GM19468 (cell line): ENCODE measurements around the gene ID2.

Source experiments
- ATAC-seq: cut with Tn5 transposase; IDR thresholded peaks from one replicate; pipeline ENCODE4 v1.9.1; 2021; ENCODE audit warnings: mild to moderate bottlenecking, moderate library complexity, moderate number of reproducible peaks; ENCODE audit not compliant: unreplicated experiment; ENCODE audit errors: extremely low read depth

ID2 gene

DNA sequence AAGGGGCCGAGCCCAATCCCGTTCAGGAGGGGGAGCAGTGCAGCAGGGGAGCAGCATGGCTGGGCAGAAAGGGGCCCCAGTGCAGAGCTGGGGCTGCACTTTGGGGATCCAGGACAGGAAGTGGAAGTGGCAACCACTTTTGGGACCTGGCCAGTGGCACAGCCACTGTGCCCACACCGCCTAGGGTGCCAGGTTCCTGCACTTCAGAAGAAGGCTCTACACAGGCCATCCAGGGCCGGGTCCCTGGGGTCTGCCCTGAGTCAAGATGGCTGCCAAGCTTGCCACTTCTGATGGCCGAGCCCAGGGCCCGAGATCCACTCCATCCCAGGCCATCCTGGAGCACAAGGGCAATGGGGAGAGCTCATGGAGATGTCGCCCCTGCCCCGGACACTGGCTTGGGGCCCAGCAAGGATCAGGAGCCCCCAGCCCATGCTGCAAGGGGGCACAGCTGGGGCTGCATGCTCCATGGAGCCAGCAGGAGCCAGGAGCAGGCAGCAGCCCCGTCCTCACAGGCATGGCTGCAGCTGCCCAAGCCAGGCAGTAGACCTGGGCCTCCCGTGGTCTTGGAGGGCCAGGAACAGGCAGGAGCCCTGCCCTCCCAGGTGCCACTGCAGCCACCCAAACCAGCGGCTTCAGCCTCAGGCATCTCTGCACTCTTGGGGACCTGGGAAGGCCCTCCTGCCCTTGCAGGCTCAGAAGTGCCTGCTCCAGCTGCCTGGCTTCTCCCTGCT is 35.0 kb upstream of the ID2 start:
- no peak for ATAC-seq

DNA sequence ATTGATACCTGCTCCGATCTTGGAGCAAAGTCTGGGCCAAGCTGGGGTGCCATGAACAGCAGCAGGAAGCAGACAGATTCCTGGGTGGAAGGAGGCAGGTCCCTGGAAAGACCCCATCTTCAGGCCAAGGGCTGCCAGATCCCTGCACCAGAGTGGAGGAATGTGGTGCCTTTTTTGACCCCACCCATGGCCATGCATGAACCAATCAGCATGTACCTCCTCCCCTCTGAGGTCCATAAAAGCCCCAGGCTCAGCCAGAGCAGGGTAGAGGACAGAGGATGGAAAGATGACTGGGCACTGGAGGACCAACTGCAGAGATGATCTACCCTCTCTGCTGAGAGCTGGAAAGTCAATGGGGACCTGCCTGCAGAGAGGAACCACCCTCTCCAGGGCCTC is 34.4 kb upstream of the ID2 start:
- no peak for ATAC-seq

- no peak for ATAC-seq
These were observed 33.2 kb upstream of the ID2 start for GRCh38 chr2:8648441-8649213.

- no peak for ATAC-seq
These were observed 32.1 kb upstream of the ID2 start for GRCh38 chr2:8649718-8650117.

DNA sequence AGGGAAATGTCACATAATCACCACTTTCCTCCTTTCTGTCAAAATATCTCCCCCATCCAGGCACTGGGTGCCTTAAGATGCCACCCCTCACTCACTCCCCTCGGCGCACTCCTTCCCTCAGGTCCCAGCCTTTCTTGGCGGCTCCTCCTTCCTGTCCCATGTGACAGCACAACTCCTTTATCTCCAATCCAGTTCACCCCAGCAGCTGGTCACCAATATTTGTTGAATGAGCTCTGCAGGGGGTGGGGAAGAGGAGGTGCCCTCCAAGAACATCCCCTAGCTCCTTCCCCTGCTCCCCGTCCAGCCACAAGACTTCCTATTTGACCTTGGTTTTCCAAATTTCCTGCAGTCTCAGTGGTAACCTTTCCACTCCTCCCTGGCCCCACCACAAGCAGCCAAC is 31.6 kb upstream of the ID2 start:
- ATAC-seq = no peak

DNA sequence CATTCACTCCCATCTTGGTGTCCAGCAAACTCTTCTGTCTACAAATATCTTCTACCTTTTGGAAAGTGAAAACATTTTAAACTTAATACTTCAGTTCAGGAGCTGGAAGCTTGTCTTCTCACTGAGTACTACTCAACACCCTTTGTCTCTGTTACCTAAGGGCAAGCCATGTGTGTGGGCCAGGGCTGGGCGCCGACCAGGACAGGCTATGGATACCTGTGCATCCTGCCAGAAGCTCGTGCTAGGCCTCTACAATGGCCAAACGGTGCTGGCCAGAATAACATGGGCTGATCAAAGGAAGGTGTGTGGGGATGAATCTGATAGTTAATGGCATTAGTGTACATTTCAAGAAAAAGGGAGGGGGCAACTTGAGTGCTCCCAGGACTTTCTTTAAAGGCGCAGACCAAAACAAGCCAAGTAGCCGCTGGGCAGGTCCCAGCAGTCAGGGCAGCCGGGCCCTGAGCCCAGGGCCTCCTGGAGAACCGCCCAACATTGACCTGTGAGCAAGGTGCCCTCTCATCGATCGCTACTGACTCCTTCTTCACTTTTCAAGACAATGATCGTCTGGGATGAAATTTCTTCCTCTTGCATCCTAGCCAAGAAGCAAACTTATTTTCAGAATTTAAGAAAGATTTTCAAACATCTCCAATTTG is 29.0 kb upstream of the ID2 start:
- no peak for ATAC-seq

DNA sequence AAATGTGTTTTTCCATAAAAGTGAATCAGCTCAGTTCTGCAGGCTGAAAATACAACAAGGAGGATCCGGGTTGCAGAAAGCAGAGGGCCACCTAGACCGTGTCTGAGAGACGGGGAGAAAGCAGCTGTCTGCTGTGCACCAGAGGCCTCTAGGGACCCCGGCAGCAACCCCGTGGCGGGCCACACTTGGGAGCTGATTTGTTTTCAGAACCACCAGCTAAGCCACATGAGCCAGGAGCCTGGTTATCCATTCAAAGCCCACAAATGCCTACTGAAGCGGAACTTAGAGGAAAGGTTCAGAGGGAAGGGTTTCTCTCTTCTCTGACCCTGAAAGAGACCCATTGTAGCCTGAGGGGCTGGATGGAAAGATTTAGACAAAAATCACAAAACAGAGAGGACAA is 28.4 kb upstream of the ID2 start:
- ATAC-seq = no peak

DNA sequence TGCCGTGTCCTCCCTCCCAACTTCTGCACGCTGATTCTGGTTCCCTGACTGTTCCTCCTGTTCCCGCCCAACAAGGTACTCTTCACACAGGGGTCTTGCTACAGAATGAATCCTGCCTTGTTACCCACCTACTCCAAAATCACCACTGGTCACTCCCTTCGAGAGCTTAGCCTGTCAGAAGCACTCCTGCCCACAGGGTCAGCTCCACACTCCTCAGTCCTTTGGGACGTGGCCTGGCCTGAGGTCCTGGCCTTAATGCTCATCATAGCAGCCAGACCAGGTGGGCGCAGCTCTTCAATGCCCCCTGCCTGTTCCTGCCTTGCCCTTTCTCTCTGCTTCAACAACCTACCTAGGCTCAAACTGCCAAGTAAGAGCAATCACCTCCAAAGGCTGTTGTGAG is 27.8 kb upstream of the ID2 start:
- ATAC-seq = no peak

GRCh38 chr2:8654483-8654882 is 27.4 kb upstream of the ID2 start:
- no peak for ATAC-seq

- no peak for ATAC-seq
These were observed 25.7 kb upstream of the ID2 start for GRCh38 chr2:8656160-8656641.

GRCh38 chr2:8656811-8657210 is 25.0 kb upstream of the ID2 start:
- no peak for ATAC-seq

GRCh38 chr2:8657423-8658062 is 24.3 kb upstream of the ID2 start:
- no peak for ATAC-seq

- ATAC-seq = no peak
These were observed 23.6 kb upstream of the ID2 start for GRCh38 chr2:8658064-8658862.

- no peak for ATAC-seq
These were observed 22.6 kb upstream of the ID2 start for GRCh38 chr2:8659092-8659734.

DNA sequence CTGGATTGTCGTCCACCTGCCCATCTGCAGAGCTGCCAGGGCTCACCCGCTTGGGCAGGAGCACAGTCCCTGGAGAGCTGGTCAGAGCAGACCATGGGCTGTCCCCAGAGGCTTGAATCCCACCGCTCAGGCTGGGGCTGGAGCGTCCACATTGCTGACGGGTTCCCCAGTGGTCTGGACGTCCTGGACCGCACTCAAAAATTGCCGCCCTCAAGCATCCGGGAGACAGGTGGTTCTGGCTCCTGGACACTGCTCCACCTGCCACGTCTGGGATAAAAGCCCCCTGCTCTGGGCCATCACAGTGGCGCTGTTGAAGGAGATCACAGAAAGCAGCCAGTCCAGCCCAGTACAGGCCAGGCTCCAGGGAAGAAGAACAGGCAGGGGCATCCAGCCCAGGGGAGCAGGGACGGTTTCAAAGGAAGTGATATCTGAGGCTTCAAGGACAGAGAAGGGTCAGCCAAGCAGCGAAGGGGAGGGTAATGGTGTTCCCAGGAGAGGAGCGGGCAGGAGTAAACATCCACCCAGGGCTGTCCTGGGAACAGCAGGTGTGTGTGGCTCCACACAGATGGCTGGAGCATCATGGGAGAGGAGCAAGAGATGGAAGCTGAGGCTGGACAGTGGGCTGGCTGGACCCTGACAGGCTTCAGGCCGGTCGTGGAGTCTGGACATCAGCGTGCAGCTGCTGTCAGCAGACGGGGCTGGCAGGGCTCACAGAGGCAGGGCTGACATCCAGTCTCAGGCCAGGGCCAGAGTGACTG is 21.9 kb upstream of the ID2 start:
- ATAC-seq = no peak

DNA sequence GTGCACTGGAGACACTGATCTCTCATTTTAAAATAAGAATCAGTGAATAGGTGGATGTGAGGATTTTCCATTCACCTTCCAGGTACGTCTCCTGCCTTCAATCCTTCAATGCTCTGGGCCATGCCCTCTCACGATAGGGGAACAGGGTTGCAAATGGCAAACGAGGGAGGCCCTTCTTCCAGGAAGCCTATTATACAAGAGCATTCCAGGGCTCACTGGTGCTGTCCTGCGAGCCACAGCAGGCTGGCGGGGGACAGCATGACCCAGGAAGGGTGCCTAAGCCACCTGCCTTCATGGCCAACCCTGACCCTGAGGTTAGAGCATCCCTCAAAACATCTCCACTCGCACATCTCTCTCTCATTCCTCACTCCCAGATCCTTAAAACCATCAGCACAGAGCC is 20.6 kb upstream of the ID2 start:
- no peak for ATAC-seq

DNA sequence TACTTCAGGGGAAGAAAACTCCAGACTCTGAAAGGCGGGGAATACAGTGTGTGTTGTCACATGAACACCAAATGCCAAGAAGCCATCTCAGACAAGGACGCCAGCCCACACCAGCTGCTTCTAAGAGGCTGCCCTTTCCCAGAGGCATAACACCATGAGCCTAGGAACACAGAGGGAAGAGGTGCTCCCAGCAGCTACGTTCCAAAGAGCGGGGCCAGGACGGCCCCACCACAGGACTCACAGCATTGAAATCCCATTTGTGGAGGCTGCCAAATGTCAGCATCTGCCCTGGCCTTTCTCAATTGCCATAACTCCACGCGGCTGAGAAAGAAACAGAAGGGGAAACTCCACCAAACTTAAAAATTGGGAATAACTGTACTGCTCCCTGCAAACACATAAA is 20.1 kb upstream of the ID2 start:
- no peak for ATAC-seq

- ATAC-seq = no peak
These were observed 19.5 kb upstream of the ID2 start for GRCh38 chr2:8662239-8662879.
